ENCODE data around the gene IFI27L1.

The IFI27L1 gene

GRCh38 chr14:94136575-94137331, 55.6 kb downstream of the IFI27L1 start:
- TF ChIP-seq, protein P1, sequence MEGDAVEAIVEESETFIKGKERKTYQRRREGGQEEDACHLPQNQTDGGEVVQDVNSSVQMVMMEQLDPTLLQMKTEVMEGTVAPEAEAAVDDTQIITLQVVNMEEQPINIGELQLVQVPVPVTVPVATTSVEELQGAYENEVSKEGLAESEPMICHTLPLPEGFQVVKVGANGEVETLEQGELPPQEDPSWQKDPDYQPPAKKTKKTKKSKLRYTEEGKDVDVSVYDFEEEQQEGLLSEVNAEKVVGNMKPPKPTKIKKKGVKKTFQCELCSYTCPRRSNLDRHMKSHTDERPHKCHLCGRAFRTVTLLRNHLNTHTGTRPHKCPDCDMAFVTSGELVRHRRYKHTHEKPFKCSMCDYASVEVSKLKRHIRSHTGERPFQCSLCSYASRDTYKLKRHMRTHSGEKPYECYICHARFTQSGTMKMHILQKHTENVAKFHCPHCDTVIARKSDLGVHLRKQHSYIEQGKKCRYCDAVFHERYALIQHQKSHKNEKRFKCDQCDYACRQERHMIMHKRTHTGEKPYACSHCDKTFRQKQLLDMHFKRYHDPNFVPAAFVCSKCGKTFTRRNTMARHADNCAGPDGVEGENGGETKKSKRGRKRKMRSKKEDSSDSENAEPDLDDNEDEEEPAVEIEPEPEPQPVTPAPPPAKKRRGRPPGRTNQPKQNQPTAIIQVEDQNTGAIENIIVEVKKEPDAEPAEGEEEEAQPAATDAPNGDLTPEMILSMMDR (IDR thresholded peaks at IDR 0.05; ENCODE audit: extremely low read depth, missing control alignments), result peak; percentile 98
- peak; percentile 73 for DNase-seq (ENCODE audit: low spot score)

- DNase-seq (ENCODE audit: low spot score), result no peak
- TF ChIP-seq, protein P1 (IDR thresholded peaks at IDR 0.05; ENCODE audit: extremely low read depth, missing control alignments), result no peak
These were observed 57.1 kb downstream of the IFI27L1 start for GRCh38 chr14:94138251-94138650.

GRCh38 chr14:94139006-94139405, 57.9 kb downstream of the IFI27L1 start:
- TF ChIP-seq, protein P1 (IDR thresholded peaks at IDR 0.05; ENCODE audit: extremely low read depth, missing control alignments), result no peak
- DNase-seq (ENCODE audit: low spot score), result no peak

- TF ChIP-seq, protein P1 (IDR thresholded peaks at IDR 0.05; ENCODE audit: extremely low read depth, missing control alignments), result no peak
- no peak for DNase-seq (ENCODE audit: low spot score)
These were observed 58.3 kb downstream of the IFI27L1 start for GRCh38 chr14:94139421-94139820.

DNA sequence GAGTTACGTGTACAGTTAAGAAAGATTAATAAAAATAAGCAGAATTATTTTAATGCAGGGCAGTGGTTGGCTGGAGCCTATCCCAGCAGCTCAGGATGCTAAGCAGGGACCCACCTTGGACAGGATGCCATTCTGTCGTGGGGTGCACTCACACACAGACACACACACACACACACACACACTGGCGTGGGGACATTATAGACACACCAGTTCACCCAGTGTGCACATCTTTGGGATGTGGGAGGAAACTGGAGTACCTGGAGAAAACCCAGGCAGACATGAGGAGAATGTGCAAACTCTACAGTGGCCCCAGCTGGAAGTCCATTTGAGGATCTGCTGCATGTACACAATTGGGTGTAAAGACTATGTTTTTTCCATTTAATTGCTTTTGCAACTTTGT, 61.1 kb downstream of the IFI27L1 start:
- TF ChIP-seq, protein P1 (IDR thresholded peaks at IDR 0.05; ENCODE audit: extremely low read depth, missing control alignments), result no peak
- no peak for DNase-seq (ENCODE audit: low spot score)

DNA sequence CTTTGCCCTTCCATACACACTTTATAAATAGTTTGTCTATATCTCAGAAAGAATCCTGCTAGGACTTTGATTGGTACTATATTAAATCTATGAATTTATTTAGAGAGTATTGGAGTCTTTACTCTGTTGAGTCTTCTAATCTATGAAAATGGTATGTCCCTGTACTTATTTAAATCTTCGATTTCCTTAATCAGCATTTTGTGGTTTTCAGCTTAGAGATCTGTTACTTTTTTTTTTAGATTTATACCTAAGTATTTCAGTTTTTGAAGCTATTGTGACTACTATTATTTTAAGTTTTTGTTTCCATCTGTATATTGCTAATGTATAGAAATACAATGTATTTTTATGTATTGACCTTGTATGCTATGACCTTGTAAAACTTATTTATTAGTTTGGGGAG, 61.7 kb downstream of the IFI27L1 start:
- DNase-seq (ENCODE audit: low spot score), result no peak
- TF ChIP-seq, protein P1 (IDR thresholded peaks at IDR 0.05; ENCODE audit: extremely low read depth, missing control alignments), result no peak

DNA sequence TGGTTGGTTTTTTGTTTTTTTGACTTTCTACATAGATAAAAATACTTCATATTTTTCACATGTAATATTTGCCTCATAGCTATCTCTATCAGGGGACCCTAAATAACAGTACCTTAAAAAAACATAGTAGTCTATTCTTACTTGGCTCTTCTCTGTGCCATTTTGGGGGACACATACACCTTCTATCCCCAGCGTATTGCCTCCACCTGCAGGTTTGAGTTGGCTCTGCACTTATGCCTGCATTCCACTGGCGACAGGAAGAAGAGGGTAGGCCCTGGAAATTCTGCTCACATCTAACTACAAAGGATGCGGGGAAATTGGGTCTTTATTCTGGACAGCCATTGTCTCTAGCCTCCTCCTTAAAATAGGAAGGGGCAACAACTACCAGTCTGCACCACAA, 62.1 kb downstream of the IFI27L1 start:
- TF ChIP-seq, protein P1 (IDR thresholded peaks at IDR 0.05; ENCODE audit: extremely low read depth, missing control alignments), result no peak
- DNase-seq (ENCODE audit: low spot score), result no peak
